GM18508 (cell line): ENCODE results near the gene TSC2.
"Not testable (repeated sequence)": the region's sequence is repeated elsewhere in the genome, so short reads cannot be mapped to it uniquely, and the experiment has no call there.

ENCODE experiments used
- ATAC-seq: cut with Tn5 transposase; IDR thresholded peaks from one replicate; pipeline ENCODE4 v1.9.1; 2021; ENCODE audit warnings: moderate number of reproducible peaks; ENCODE audit not compliant: insufficient read depth, unreplicated experiment

TSC2 gene

GRCh38 chr16:2114885-2115590, 67.3 kb downstream of the TSC2 start:
- not testable (repeated sequence) for ATAC-seq

GRCh38 chr16:2115591-2115973, 67.8 kb downstream of the TSC2 start:
- ATAC-seq: no peak

- ATAC-seq: not testable (repeated sequence)
These were observed 68.6 kb downstream of the TSC2 start for GRCh38 chr16:2116428-2116827.

DNA sequence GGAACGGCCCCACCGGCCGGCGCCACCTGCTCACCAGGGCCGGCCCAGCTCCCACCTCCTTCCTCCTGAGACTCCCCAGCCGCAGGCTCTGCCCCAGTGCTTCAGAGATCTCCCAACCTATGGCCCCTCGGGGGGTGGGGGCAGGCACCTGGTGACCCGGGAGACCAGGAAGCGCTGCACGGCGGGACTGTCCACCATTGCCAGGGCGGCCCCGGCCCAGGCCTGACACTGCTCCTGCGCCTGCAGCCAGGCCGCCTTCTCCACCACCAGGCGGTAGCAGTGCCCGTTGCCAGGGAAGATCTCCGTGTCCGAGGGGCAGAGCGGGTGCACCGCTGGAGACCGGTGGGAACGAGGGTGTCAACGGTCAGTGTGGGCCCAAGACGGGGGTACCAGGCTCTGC, 69.6 kb downstream of the TSC2 start:
- ATAC-seq: not testable (repeated sequence)

DNA sequence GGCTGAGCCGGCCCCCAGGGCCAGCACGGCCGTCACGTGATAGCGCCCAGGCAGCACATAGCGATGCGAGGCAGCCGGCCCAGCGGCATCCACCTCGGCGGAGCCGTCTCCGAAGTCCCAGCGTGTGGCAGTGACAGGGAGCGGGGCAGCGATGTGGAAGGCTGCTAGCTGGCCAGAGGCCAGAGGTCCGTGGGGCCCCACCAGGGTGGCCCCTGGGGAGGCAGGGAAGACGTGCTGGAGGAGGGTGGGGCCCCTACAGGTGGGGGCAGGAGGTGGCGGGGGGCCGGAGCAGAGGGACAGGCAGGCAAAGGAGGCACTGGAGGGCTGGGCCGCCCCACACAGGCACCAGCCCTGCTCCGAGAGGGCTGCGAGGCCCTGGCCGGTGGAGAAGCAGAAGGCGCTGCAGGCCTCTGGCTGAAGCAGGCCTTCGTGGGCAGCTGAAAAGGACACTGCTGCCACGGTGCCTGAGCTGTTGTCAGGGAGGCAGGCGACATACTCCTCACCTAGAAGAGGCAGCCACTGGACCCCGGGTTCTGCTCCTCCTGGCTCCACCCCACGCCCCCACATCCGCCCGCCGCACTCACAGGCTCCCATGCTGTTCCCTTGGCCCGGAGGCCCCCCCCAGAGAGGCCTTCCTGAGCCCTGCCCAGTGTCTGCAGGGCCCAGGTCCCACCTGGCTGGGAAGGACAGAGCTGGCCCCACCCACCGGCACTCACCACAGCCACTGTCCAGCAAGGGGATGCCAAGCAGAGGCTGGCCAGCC, 70.4 kb downstream of the TSC2 start:
- ATAC-seq: not testable (repeated sequence)

- not testable (repeated sequence) for ATAC-seq
These were observed 73.5 kb downstream of the TSC2 start for GRCh38 chr16:2121325-2121724.

DNA sequence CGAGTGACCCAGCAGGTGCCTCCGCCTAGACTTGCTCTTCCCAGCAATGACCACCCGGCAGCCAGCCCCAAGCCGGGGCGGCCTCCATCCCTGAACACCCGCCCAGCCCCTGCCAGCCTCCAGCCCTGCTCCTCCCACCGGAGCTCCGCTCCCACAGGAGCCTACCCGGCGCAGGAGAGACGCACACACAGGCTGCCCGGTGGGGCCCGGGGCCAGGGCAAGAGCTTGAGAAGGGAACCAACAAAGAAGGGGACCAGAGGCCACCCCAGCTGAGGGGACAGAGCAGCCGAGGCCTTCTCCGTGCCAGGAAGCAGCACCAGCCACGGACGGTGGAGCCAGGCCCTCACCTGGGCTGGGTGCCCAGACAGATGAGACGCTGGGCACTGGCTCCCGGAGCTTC, 74.1 kb downstream of the TSC2 start:
- no peak for ATAC-seq

GRCh38 chr16:2122429-2122828, 74.6 kb downstream of the TSC2 start:
- no peak for ATAC-seq

GRCh38 chr16:2122934-2123683, 75.3 kb downstream of the TSC2 start:
- ATAC-seq: not testable (repeated sequence)

DNA sequence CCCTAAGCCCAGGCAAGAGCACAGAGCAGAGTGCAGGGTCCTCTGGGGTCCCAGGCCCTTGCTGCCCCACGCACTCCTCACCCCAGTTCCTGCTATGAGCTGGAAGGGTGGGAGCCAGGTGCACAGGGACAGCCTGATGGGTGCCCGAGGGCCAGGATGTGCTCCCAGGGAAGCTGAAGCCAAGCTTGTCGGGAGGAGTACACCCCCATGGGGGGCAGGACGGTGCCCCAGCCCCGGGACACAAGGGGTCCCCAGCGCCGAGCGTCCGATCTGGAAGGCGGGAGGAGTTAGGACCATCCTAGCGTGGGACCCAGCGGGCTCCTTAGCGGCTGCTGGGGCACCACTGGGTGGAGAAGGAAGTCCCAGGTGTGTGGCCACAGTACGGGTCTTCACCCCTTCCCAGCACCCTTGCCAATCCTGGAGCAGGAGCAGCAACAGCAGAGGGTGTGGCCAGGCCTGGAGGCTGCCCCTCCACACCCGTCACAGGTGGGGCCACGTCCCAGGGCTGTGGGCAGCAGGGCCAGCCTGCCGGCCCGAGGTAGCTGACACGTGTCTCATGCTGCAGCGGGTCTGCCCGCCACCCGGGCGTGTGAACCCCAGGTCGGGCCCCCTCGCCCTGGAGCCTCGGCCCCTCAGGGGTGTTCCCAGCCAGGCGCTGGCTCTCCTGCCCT, 76.1 kb downstream of the TSC2 start:
- ATAC-seq: not testable (repeated sequence)

DNA sequence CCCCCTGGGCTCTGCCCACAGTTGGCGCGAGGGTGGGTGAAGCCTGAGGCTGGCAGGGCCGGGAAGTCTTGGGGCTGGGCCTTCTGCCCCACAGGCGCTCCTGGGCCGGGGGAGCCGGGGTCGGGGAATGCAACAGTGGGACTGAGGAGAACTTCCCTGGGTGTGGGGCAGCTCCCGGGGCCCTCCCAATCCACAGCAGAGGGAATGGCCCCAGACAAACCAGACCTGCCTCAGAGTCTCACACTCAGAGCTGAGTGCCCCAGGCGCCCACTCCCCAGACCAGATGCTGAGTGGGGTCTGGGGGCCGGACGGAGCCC, 76.5 kb downstream of the TSC2 start:
- not testable (repeated sequence) for ATAC-seq

DNA sequence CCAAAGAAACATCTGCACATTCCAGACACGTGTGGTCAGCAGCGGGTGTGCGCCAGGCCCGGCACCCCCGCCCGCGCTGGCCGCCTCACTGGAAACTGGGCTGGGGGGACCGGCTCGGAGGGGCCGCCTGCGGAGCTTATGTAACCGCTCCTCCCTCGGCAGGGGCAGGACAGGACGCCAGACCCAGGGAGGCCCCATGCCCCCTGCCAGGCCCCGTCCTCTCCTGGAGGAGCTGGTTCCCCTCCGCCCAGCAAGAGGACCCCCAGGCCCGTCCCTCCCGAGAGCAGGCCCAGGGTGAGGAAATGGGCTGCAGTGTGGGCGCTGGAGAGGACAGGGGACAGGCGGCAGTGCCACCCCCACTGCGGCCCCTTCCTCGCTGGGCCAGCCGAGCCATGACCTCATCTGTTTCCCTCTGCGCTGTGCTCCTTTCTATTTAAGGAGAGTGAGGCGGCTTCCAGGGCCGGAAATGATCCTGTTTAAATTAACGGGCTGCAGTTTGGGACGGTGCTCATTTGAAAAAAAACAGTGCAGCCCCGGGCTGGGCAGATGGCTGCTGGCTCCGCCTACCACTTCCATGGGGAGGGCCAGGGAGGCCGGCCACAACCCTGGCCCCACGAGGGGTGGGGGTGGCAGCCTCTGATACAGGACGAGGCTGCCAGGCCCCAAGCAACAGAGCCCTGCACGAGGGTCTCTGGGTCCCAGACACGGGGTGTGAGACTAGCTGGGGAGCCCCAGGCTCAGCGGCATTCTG, 77.1 kb downstream of the TSC2 start:
- ATAC-seq: not testable (repeated sequence)

DNA sequence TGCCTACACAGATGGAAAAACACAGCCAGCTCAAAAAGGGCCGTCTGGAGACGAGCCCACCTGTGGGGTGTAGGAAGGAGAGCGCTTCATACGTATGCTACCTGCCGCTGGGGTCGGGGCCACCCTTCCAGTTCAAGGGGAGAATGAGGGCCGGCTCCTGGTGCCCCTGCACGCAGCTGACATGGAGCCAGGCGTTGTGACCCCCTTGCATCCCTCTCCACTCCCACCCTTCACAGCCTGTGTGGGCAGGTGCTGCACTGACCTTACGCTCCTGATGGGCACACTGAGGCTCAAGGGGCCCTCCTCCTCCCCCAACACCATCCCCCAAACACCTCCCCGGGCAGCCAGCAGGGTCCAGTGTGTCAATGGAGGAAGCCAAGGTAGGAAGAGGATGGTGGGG, 77.8 kb downstream of the TSC2 start:
- ATAC-seq: not testable (repeated sequence)

- ATAC-seq: not testable (repeated sequence)
These were observed 78.5 kb downstream of the TSC2 start for GRCh38 chr16:2126161-2126743.

- not testable (repeated sequence) for ATAC-seq
These were observed 79.3 kb downstream of the TSC2 start for GRCh38 chr16:2126928-2127556.

GRCh38 chr16:2127630-2128280, 80.0 kb downstream of the TSC2 start:
- not testable (repeated sequence) for ATAC-seq

DNA sequence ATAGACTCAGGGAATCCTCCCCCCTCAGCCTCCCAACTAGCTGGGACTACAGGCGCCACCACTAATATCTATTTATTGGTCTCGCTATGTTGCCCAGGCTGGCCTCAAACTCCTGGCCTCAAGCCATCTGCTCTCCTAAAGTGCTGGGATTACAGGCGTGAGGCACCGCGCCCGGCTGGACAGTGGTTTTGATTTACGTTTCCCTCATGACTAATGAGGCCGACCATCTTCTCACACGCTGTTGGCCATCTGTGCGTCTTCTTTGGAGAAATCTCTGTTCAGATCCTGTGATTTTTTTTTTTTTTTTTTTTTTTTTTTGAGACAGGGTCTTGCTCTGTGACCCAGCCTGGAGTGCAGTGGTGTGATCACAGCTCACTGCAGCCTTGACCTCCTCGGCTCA, 81.5 kb downstream of the TSC2 start:
- ATAC-seq: not testable (repeated sequence)

- ATAC-seq: not testable (repeated sequence)
These were observed 82.2 kb downstream of the TSC2 start for GRCh38 chr16:2129890-2130447.
